GM06990 (cell line): ENCODE measurements around the gene RNF220.

Experiments used
- DNase-seq: peaks from one replicate; pipeline ENCODE4 v3.0.0-alpha.2; 2011; ENCODE audit not compliant: insufficient read length; ENCODE audit errors: extremely low read depth
- H3K27me3 ChIP-seq: replicated peaks from 2 replicates; pipeline ENCODE4 v1.6.0; 2011; ENCODE audit warnings: low read length; ENCODE audit not compliant: control insufficient read depth, insufficient read depth
- H3K36me3 ChIP-seq: 2 replicates; pipeline ENCODE4 v1.5.1; 2011; ENCODE audit warnings: low read length; ENCODE audit not compliant: control insufficient read depth, insufficient read depth
- H3K4me3 ChIP-seq: replicated peaks from 2 replicates; pipeline ENCODE4 v1.5.1; 2011; ENCODE audit warnings: low read depth, mild to moderate bottlenecking, control low read depth, low read length
- TF ChIP-seq, protein P1 (sequence below): IDR thresholded peaks from 2 replicates; pipeline ENCODE4 v1.5.1; 2011; ENCODE audit warnings: low read length, control low read depth, mild to moderate bottlenecking, inconsistent platforms; ENCODE audit not compliant: insufficient read depth, poor library complexity, severe bottlenecking

RNF220 gene

DNA sequence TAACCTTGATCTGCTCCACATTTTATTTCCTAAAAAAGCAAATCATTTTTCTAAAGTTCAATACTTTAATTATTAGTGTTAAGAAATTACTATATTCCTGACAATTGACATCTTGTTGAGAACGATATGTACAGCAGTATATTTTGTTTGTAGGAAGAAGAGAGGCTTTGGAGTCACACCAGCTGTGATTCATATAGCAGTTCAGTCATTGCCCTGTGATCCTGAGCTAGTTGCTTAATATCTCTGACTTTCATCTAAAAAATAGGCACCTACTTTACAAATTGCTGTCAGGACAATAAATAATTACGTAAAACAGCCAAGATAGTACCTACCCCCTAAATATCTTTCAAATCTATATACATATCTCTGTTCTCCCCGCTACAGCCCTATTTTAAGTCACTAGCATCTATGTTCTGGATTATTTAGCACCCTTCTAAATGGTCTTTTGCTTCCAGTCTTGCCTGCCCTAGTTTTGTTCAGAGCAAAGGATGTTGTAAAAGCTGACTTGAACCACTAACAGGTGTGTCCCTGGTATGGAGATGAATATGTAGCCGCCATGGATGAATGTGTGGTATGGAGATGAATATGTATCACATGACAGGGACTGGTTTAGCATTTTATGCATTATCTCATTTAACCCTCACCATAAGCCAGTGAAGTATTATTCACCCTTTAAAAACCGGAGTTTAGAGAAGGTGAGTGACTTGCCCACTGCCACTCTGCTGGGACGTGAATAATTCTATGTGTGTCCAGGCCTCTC is 42.2 kb downstream of the RNF220 start:
- H3K27me3 ChIP-seq, result no peaks in the 10 kb centered on the region
- TF ChIP-seq, protein P1, sequence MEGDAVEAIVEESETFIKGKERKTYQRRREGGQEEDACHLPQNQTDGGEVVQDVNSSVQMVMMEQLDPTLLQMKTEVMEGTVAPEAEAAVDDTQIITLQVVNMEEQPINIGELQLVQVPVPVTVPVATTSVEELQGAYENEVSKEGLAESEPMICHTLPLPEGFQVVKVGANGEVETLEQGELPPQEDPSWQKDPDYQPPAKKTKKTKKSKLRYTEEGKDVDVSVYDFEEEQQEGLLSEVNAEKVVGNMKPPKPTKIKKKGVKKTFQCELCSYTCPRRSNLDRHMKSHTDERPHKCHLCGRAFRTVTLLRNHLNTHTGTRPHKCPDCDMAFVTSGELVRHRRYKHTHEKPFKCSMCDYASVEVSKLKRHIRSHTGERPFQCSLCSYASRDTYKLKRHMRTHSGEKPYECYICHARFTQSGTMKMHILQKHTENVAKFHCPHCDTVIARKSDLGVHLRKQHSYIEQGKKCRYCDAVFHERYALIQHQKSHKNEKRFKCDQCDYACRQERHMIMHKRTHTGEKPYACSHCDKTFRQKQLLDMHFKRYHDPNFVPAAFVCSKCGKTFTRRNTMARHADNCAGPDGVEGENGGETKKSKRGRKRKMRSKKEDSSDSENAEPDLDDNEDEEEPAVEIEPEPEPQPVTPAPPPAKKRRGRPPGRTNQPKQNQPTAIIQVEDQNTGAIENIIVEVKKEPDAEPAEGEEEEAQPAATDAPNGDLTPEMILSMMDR, result no peak

DNA sequence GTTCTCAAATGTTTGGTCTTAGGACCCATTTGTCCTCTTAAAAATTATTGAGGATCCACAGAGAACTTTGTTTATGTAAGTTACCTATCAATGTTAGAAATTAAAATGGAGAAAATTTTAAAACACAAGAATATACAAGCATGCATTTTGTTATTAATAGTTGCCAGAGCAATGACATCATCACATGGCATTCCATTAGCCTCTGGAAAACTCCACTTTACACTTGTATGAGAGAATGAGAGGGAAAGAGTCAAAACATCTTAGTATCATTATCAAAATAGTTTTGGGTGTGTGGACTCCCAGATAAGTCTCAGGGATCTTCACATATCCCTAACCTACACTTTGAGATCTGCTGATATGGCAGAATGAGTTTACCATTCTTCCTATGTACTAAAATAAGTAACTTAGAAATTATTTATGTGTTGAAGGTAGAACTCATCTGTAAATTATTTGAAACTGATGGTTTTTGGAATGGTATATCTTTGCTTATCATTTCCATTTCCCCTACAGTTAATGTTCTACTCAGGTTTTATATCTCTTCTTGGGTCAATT is 48.8 kb downstream of the RNF220 start:
- Histone ChIP-seq H3K36me3 (no peaks in the 10 kb centered on the region), H3K4me3 (no peak overlapping the region), H3K27me3 (no peaks in the 10 kb centered on the region; the same call in 1 of the 2 replicates)
- TF ChIP-seq, protein P1, result no peak
- no peak for DNase-seq

More for the DNA sequence above, 42.2 kb downstream of the RNF220 start:
- Histone ChIP-seq H3K4me3 (no peak overlapping the region), H3K36me3 (no peaks in the 10 kb centered on the region)
- DNase-seq, result no peak

DNA sequence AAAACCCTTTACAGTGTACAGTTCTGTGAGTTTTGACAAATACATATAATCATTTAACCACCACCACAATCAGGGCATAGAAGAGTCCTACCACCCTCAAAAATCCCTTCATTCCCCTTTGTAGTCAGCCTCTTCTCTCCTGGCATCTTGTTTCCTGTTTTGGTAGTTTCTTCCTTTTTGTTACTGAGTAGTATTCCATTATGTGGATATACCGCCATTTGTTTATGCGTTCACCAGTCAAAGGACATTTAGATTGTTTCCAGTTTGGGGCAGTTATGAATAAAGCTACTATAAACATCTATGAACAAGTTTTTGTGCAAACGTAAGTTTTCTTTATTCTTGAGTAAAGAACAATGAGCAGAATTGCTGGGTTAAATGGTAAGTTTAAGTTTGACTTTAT is 49.6 kb downstream of the RNF220 start:
- Histone ChIP-seq H3K36me3 (no peaks in the 10 kb centered on the region), H3K27me3 (no peaks in the 10 kb centered on the region; the same call in none of the 2 replicates), H3K4me3 (no peak overlapping the region)
- TF ChIP-seq, protein P1, result no peak
- no peak for DNase-seq

DNA sequence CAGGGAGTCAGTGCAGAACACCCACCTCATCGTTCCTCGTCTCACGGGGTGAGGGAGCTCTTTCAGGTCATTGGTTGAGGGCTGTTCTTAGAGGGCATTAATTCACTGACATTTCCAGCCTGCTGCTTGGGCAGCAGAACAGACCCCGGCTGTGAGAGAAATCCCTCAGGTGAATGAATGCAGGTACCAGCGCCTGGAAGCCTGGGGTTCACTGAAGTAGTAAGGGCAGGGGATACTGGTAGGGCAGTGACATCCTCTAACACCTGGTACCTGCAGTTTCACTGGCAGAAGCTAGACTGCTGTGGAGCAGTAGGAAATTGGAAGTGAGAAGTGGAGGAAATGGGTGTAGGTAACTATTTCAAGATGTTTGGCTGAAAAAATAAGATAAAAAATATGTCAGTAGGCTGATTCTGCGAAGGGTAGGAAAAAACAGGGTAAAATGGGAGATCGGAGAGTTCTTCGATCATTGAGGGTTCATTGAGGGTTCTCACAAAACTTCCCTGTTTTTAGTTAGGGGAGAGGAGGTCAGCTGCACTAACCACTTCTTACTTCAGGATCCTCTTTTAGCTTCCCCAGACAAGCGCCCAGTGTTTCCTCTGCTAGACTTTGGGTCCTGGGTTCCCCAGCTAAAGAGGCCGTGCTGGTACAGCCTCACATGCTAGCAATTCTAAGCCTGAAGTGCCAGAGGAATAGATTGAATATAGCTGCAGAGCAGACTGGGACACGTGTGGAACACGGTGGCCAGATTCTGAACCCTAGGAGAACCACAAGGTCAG is 55.2 kb downstream of the RNF220 start:
- DNase-seq, result no peak
- Histone ChIP-seq H3K4me3 (no peak overlapping the region), H3K27me3 (no peaks in the 10 kb centered on the region; the same call in none of the 2 replicates), H3K36me3 (no peaks in the 10 kb centered on the region)
- TF ChIP-seq, protein P1, result no peak

DNA sequence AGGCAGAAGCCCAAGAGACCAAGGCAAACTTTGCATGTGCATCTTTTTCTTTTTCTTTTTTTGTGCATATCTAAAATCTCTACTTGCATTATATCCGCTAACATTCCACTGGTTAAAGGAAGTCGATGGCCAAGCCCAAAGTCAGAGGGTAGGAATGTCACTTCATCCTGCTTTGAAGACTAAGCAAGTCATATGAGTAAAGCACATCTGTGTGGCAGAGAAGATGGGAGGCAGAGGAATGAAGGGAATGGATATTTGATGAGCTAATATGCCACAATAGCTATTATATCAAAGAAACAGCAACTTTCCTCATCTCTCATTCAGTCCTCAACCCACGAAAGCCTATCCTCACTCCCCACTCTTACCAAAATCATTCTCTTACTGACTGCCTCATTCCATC is 59.3 kb downstream of the RNF220 start:
- Histone ChIP-seq H3K36me3 (no peaks in the 10 kb centered on the region), H3K4me3 (no peak overlapping the region), H3K27me3 (no peaks in the 10 kb centered on the region; the same call in 1 of the 2 replicates)
- DNase-seq, result no peak
- TF ChIP-seq, protein P1, result no peak
